ENCODE data around the gene USP2. TPM values are rescaled to one million over a fixed set of nuclear protein-coding genes. Genes with fewer than 3 reads are reported as not detected.

Gene USP2
- total RNA-seq, 1 donor from 2014 or later: 3.0 TPM

DNA sequence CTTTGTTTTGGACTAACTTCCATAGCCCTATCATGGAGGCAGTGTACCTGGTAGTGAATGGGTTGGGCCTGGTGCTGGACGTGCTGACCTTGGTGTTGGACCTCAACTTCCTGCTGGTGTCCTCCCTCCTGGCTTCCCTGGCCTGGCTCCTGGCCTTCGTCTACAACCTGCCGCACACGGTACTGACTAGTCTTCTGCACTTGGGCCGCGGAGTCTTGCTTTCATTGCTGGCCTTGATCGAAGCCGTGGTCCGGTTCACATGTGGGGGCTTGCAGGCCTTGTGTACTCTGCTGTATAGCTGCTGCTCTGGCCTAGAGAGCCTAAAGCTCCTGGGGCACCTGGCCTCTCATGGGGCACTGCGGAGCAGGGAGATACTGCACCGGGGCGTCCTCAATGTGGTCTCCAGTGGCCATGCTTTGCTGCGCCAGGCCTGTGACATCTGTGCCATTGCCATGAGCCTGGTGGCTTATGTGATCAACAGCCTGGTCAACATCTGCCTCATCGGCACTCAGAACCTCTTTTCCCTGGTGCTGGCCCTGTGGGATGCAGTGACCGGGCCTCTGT, 46.3 kb downstream of the USP2 start:
- peaks cover 8% of the 10 kb centered on the region for H3K36me3 ChIP-seq
- ATAC-seq (no peak), DNase-seq (peak; percentile 57)
- no peak overlapping the region for H3K27ac ChIP-seq
- H3K4me1 ChIP-seq: peaks cover 21% of the 10 kb centered on the region
- intact Hi-C loops (cut with DNase I): no loop called here
- no peaks in the 10 kb centered on the region for H3K9me3 ChIP-seq
- peaks cover 12% of the 10 kb centered on the region for H3K27me3 ChIP-seq
- peak overlapping the region; percentile 95 for H3K4me3 ChIP-seq
- TF ChIP-seq, protein P1, sequence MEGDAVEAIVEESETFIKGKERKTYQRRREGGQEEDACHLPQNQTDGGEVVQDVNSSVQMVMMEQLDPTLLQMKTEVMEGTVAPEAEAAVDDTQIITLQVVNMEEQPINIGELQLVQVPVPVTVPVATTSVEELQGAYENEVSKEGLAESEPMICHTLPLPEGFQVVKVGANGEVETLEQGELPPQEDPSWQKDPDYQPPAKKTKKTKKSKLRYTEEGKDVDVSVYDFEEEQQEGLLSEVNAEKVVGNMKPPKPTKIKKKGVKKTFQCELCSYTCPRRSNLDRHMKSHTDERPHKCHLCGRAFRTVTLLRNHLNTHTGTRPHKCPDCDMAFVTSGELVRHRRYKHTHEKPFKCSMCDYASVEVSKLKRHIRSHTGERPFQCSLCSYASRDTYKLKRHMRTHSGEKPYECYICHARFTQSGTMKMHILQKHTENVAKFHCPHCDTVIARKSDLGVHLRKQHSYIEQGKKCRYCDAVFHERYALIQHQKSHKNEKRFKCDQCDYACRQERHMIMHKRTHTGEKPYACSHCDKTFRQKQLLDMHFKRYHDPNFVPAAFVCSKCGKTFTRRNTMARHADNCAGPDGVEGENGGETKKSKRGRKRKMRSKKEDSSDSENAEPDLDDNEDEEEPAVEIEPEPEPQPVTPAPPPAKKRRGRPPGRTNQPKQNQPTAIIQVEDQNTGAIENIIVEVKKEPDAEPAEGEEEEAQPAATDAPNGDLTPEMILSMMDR (IDR thresholded peaks at IDR 0.05): no peak

DNA sequence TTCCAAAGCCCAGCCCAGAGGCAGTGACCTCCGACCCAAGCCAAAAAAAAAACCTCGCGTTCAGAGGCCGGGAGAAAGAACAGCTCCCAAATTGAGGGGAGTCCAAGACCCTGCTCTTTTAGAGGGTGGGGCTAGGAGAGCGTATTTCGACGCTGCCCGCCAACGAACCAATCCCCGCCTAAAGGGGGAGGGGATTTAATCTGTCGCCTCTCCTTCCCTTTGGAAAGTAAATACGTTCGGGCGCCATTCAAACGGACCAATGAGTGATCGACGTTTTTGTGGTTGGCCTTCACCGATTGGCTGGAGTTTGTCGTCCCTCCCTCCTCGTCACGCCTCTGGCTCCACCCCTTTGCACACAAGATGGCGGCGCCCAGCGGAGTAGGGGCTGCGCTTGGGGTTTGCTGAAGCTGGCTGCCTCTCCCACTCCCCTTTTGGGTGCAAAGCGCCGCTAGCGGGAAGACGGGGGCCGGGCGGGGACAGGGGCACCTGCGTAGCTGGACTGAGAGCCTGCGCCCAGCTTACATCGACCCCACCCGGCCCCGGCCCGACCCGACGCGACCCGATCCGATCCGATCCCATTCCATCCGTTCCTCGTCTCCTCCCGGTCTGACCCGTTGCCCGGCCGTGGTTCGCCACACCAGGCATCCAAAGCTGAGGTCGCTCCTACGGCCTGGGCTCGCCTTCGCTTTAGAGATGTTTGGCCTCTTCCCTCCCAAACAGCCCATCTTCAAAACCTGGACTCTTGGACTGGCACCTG, 47.1 kb downstream of the USP2 start, which contains the start of gene RNF26:
Gene RNF26 (plus strand): TSS at position 354 of the 757 bp plus-strand sequence. CDS start 596 bp downstream, outside the sequence.
- H3K9me3 ChIP-seq: no peaks in the 10 kb centered on the region
- peak; percentile 93 for DNase-seq
- peak within 1 kb of the TSS; percentile 93 for H3K27ac ChIP-seq
- H3K4me1 ChIP-seq: peaks cover 21% of the 10 kb centered on the region
- peak within 1 kb of the TSS; percentile 95 for H3K4me3 ChIP-seq
- H3K36me3 ChIP-seq: peaks cover 8% of the 10 kb centered on the region
- H3K27me3 ChIP-seq: peaks cover 7% of the 10 kb centered on the region
- TF ChIP-seq, protein P1 (IDR thresholded peaks at IDR 0.05): no peak
- ATAC-seq: peak; percentile 97
- intact Hi-C loops (cut with DNase I): no loop called here

DNA sequence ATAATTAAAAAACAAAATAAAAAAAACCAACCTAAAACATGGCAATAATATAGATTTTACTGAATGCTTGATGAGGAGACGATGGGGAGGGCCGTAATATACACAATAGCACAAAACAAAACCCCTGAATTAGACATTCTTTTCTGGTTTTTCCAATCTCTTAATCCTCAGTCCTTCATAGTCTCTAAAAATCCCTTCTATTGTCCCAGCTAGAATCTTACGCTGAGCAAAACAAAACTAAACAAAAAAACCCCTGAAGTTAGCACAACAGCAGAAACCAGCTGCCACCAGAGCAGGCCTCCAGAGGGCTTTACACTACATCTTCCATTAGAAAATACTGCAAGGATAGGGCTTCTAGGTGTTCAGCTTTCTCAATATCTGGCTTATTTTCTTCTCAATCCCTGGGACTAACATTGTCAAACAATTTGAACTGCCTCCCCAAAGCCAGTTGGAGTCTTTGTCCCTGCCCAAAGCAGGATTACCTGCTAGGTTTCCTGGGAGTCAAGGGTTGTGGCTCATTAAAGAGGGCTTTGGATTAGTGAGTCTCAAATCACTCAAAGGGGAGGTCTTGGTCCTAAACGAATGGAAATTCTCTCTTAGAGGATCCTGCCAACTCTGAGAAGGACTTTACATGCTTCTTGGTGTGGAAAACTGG, 49.3 kb downstream of the USP2 start:
- DNase-seq: no peak
- ATAC-seq: no peak
- Histone ChIP-seq H3K27me3 (peaks cover 3% of the 10 kb centered on the region), H3K27ac (no peak overlapping the region), H3K4me3 (no peak overlapping the region), H3K9me3 (no peaks in the 10 kb centered on the region), H3K36me3 (peaks cover 8% of the 10 kb centered on the region), H3K4me1 (peaks cover 11% of the 10 kb centered on the region)
- intact Hi-C loops (cut with DNase I): no loop called here
- TF ChIP-seq, protein P1 (IDR thresholded peaks at IDR 0.05): no peak

DNA sequence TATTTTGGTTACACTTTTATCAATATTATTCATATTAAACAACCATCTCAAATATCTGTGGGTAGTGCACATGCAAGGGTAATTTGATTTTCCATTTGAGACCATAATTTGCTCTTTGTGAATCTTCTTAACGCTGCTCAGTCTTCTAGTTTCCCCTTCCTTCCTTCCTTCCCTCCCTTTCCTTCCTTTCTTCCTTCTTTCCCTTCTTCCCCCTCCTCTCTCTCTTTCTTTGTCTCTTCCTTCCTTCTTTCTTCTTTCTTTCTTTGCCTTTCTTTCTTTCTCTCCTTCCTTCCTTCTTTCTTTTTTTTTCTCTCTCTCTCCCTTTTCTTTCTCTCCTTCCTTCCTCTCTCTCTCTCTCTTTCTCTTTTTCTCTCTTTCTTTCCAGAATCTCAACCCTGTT, 51.3 kb downstream of the USP2 start:
- Histone ChIP-seq H3K27me3 (peaks cover 3% of the 10 kb centered on the region), H3K4me3 (no peak overlapping the region), H3K36me3 (no peaks in the 10 kb centered on the region), H3K27ac (no peak overlapping the region), H3K4me1 (peaks cover 6% of the 10 kb centered on the region), H3K9me3 (no peaks in the 10 kb centered on the region)
- intact Hi-C loops (cut with DNase I): no loop called here
- TF ChIP-seq, protein P1 (IDR thresholded peaks at IDR 0.05): no peak
- no peak for ATAC-seq
- DNase-seq: no peak

DNA sequence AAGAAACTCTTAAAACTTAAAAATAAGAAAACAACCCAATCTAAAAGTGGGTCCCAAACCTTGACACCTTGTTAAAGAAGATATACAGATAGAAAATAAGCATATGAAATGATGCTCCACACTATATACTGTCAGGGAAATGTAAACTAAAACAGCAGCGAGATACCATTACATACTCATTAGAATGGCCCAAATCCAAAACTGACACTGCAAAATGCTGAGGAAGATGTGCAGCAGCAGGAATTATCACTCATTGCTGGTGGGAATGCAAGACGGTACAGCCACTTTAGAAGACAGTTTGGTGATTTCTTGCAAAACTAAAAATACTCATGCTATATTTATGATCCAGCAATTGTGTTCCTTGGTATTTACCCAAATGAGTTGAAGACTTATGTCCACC, 52.2 kb downstream of the USP2 start:
- TF ChIP-seq, protein P1 (IDR thresholded peaks at IDR 0.05): no peak
- H3K27ac ChIP-seq: no peak overlapping the region
- H3K9me3 ChIP-seq: no peaks in the 10 kb centered on the region
- H3K4me3 ChIP-seq: no peak overlapping the region
- peaks cover 3% of the 10 kb centered on the region for H3K27me3 ChIP-seq
- DNase-seq: no peak
- intact Hi-C loops (cut with DNase I): no loop called here
- no peak for ATAC-seq
- no peaks in the 10 kb centered on the region for H3K36me3 ChIP-seq
- H3K4me1 ChIP-seq: no peaks in the 10 kb centered on the region
